ENCODE results near the gene ZMIZ2.

DNA sequence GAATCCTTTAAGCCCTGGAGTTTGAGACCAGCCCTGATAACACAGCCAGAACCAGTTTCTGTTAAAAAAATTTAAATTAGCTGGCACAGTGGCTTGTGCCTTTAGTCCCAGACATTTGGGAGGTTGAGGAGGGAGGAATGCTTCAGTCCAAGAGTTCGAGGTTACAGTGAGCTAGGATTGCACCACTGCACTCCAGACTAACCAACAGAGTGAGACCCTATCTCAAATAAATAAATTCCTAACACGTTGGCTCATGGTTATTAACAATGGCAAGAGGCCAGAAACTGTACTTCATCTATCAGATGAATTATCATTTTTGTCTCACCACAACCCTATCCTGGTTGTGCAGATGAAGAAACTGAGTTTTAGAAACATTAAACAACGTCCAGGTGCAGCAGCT lies 45.7 kb downstream of the ZMIZ2 start:
- TF ChIP-seq EZH2 (IDR thresholded peaks at IDR 0.05; ENCODE audit: low read depth, low read length, severe bottlenecking) (no peak), SP1 (IDR thresholded peaks at IDR 0.05; ENCODE audit: low read depth, low read length) (no peak), RFX5 (IDR thresholded peaks at IDR 0.05; ENCODE audit: borderline replicate concordance, low read depth, low read length) (no peak), POLR2A (IDR thresholded peaks at IDR 0.05; ENCODE audit: control extremely low read depth in 1 of 2, low read depth in 2 of 2, low read length in 2 of 2) (no peak), CREB1 (IDR thresholded peaks at IDR 0.05) (no peak), SAP30 (IDR thresholded peaks at IDR 0.05; ENCODE audit: insufficient read depth, insufficient replicate concordance, low read length) (no peak)
- TF ChIP-seq, protein P1, sequence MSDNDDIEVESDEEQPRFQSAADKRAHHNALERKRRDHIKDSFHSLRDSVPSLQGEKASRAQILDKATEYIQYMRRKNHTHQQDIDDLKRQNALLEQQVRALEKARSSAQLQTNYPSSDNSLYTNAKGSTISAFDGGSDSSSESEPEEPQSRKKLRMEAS (IDR thresholded peaks at IDR 0.05): no peak

Data from H1 (cell line).